OCI-LY3 (cell line): ENCODE measurements around the gene MYPN.
"Not testable (repeated sequence)": the region's sequence is repeated elsewhere in the genome, so short reads cannot be mapped to it uniquely, and the experiment has no call there.

Experiments used
- H2AFZ ChIP-seq: fragments of 200-600, 300-600 bp; shearing (Covaris generic); 2 replicates; pipeline ENCODE4 v1.6.0; 2014; ENCODE audit warnings: antibody characterized with exemption, low read depth, low read length
- H3K27ac ChIP-seq: fragments of 200-600, 300-600 bp; sonication (generic); 2 replicates; pipeline ENCODE4 v1.5.1; 2014; ENCODE audit warnings: mild to moderate bottlenecking, low read length, moderate library complexity, mixed read lengths
- H3K27me3 ChIP-seq: fragments of 200-600, 300-600 bp; sonication (generic); 2 replicates; pipeline ENCODE4 v1.6.1; 2014; ENCODE audit warnings: low read depth, low read length, mixed read lengths
- H3K36me3 ChIP-seq: fragments of 200-600, 300-600 bp; sonication (generic); replicated peaks from 2 replicates; pipeline ENCODE3; 2014; ENCODE audit warnings: low read depth, low read length, mixed read lengths
- H3K4me1 ChIP-seq: fragments of 300-600, 200-600 bp; sonication (generic); 2 replicates; pipeline ENCODE4 v1.6.1; 2014; ENCODE audit warnings: low read length, mixed read lengths
- H3K4me2 ChIP-seq: fragments of 200-600, 300-600 bp; sonication (generic); 2 replicates; pipeline ENCODE4 v1.6.1; 2014; ENCODE audit warnings: low read length, mixed read lengths
- H3K4me3 ChIP-seq: fragments of 300-600, 200-600 bp; sonication (generic); 2 replicates; pipeline ENCODE4 v1.5.1; 2014; ENCODE audit warnings: antibody characterized with exemption, mild to moderate bottlenecking, low read length, moderate library complexity
- H3K79me2 ChIP-seq: fragments of 300-600, 200-600 bp; shearing (Covaris generic); 2 replicates; pipeline ENCODE4 v1.6.1; 2014; ENCODE audit warnings: mild to moderate bottlenecking, low read length, mixed read lengths
- H3K9ac ChIP-seq: fragments of 300-600, 200-600 bp; shearing (Covaris generic); 2 replicates; pipeline ENCODE4 v1.6.0; 2014; ENCODE audit warnings: mild to moderate bottlenecking, low read length, moderate library complexity
- H3K9me3 ChIP-seq: fragments of 200-600, 300-600 bp; shearing (Covaris generic); 2 replicates; pipeline ENCODE4 v1.6.1; 2014; ENCODE audit warnings: low read length, mixed read lengths; ENCODE audit not compliant: insufficient read depth
- H4K20me1 ChIP-seq: fragments of 200-600, 300-600 bp; sonication (generic); 2 replicates; pipeline ENCODE4 v1.6.1; 2016; ENCODE audit warnings: low read length, mixed read lengths; ENCODE audit not compliant: insufficient read depth
- EZH2phosphoT487 ChIP-seq: fragments of 200-600 bp; shearing (Covaris generic); IDR thresholded peaks from 2 replicates; pipeline ENCODE4 v1.6.1; 2018; ENCODE audit warnings: antibody characterized with exemption, mixed run types, low read depth
- TF ChIP-seq, protein P1 (sequence below): fragments of 200-600, 300-600 bp; sonication (generic); IDR thresholded peaks from 2 replicates; pipeline ENCODE4 v1.5.1; 2014; ENCODE audit warnings: antibody characterized with exemption, low read length, low read depth

MYPN gene

DNA sequence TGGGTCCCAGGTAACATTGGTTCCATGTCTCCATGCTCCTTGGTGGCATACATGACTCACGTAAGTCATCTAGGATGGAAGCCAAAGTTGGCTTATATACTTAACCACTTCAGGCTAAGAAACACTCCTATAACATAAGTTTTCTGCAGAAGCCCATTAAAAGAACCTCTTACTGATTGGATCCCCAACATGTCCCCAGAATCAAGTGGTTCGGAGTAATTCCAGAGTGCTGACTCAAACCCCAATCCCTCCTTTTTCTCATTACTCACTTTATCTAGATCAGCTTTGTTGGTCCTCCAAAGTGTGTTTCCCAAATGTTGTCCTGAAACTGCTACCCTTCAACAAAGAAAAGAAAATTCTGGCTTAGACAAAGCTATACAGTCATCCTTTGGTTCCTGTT lies 132.8 kb downstream of the MYPN start:
- H3K9ac ChIP-seq: no peak overlapping the region
- no peaks in the 10 kb centered on the region for H3K27me3 ChIP-seq
- H3K36me3 ChIP-seq: no peaks in the 10 kb centered on the region
- H3K9me3 ChIP-seq: no peaks in the 10 kb centered on the region
- H3K4me3 ChIP-seq: no peak overlapping the region
- H4K20me1 ChIP-seq: no peaks in the 10 kb centered on the region
- no peak overlapping the region for H3K4me2 ChIP-seq
- no peak overlapping the region for H2AFZ ChIP-seq
- H3K27ac ChIP-seq: no peak overlapping the region
- TF ChIP-seq, protein P1, sequence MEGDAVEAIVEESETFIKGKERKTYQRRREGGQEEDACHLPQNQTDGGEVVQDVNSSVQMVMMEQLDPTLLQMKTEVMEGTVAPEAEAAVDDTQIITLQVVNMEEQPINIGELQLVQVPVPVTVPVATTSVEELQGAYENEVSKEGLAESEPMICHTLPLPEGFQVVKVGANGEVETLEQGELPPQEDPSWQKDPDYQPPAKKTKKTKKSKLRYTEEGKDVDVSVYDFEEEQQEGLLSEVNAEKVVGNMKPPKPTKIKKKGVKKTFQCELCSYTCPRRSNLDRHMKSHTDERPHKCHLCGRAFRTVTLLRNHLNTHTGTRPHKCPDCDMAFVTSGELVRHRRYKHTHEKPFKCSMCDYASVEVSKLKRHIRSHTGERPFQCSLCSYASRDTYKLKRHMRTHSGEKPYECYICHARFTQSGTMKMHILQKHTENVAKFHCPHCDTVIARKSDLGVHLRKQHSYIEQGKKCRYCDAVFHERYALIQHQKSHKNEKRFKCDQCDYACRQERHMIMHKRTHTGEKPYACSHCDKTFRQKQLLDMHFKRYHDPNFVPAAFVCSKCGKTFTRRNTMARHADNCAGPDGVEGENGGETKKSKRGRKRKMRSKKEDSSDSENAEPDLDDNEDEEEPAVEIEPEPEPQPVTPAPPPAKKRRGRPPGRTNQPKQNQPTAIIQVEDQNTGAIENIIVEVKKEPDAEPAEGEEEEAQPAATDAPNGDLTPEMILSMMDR: no peak
- no peak for TF ChIP-seq EZH2phosphoT487
- H3K4me1 ChIP-seq: no peaks in the 10 kb centered on the region
- no peaks in the 10 kb centered on the region for H3K79me2 ChIP-seq

GRCh38 chr10:68246397-68246796 lies 137.1 kb downstream of the MYPN start:
- H3K79me2 ChIP-seq, H3K36me3 ChIP-seq, H3K27me3 ChIP-seq, H3K4me3 ChIP-seq, H4K20me1 ChIP-seq, H3K9me3 ChIP-seq, H3K9ac ChIP-seq, H3K27ac ChIP-seq, H2AFZ ChIP-seq, H3K4me1 ChIP-seq, H3K4me2 ChIP-seq: not testable (repeated sequence)

GRCh38 chr10:68247931-68248330 lies 138.6 kb downstream of the MYPN start:
- Histone ChIP-seq H3K4me1 (peaks cover 20% of the 10 kb centered on the region), H3K36me3 (no peaks in the 10 kb centered on the region), H3K4me2 (no peak overlapping the region), H3K4me3 (no peak overlapping the region), H3K27ac (no peak overlapping the region), H2AFZ (no peak overlapping the region), H3K27me3 (no peaks in the 10 kb centered on the region), H3K79me2 (no peaks in the 10 kb centered on the region), H4K20me1 (no peaks in the 10 kb centered on the region), H3K9me3 (no peaks in the 10 kb centered on the region), H3K9ac (no peak overlapping the region)
- TF ChIP-seq, protein P1: no peak
- TF ChIP-seq EZH2phosphoT487: no peak

GRCh38 chr10:68249297-68249696 lies 140.0 kb downstream of the MYPN start:
- Histone ChIP-seq H3K9me3 (no peaks in the 10 kb centered on the region), H3K79me2 (no peaks in the 10 kb centered on the region), H3K36me3 (no peaks in the 10 kb centered on the region), H2AFZ (no peak overlapping the region), H4K20me1 (no peaks in the 10 kb centered on the region), H3K27me3 (no peaks in the 10 kb centered on the region), H3K27ac (no peak overlapping the region), H3K9ac (no peak overlapping the region), H3K4me3 (no peak overlapping the region), H3K4me2 (no peak overlapping the region), H3K4me1 (peaks cover 20% of the 10 kb centered on the region)
- no peak for TF ChIP-seq EZH2phosphoT487
- TF ChIP-seq, protein P1: no peak

DNA sequence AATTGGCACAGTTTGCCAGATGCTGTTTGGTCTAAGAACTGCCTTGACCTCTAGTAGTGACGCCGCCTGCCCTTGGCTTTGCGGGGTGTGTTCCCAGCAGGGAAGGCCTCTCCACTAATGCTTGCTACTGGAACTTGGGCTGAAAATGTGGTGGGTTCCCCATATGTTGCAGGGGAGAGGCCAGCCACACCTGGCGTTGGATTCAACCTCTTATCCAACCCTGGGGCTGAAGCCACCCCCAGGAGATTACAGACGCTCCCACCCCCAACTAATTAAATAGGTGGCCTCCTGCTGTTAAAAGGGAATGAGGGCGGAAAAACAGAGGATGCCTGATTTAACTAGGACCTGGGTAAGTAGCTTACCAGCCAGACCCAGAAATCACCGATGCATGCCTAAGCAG lies 141.9 kb downstream of the MYPN start:
- Histone ChIP-seq H3K36me3 (no peaks in the 10 kb centered on the region), H4K20me1 (no peaks in the 10 kb centered on the region), H3K27ac (no peak overlapping the region), H3K9ac (no peak overlapping the region), H3K4me3 (no peak overlapping the region), H3K27me3 (no peaks in the 10 kb centered on the region), H3K9me3 (no peaks in the 10 kb centered on the region), H3K4me1 (peaks cover 20% of the 10 kb centered on the region), H3K79me2 (no peaks in the 10 kb centered on the region), H2AFZ (no peak overlapping the region), H3K4me2 (peak overlapping the region; percentile 65; the same call in 1 of the 2 replicates)
- no peak for TF ChIP-seq EZH2phosphoT487
- TF ChIP-seq, protein P1: no peak
